HG03280 (cell line): ENCODE measurements around the gene LSM14B.

ENCODE experiments used
- ATAC-seq: cut with Tn5 transposase; IDR thresholded peaks from one replicate; pipeline ENCODE4 v1.9.1; 2021; ENCODE audit warnings: mild to moderate bottlenecking, moderate library complexity; ENCODE audit not compliant: unreplicated experiment

The LSM14B gene

DNA sequence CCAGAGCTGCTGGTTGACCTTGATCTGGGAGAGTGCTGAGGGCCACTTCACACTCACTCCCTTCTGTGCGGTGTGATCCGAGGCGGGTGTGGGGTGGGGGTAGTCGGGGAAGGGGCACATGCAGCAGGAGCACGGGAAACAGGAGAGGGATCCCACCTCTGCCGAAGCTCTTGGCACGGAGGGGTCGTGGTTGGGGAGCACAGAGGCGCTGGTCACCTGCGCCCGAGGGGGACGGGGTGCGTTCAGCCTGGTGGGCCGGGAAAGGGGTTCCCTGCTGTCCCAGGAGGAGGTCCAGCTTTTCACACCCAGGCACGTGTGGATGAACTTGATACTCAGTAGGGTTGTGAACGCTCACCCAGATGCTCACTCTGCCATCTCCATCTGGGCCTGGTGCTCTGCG is 38.6 kb downstream of the LSM14B start:
- no peak for ATAC-seq

DNA sequence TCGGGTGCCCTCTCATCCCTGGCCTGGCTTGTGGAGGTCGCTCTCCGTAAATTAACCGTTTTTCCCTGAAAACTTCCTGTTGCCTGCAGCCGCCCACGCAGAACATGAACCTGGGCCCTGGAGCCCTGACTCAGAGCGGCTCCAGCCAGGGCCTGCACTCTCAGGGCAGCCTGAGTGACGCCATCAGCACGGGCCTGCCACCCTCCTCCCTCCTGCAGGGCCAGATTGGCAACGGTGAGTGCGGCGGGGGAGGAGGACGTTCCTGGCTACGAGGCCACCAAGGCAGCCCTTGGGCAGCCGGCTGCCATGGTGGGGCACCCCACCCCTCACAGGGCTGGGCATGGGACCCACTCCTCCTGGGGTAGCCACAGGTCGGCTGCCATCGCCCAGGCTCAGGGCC is 39.1 kb downstream of the LSM14B start:
- no peak for ATAC-seq

DNA sequence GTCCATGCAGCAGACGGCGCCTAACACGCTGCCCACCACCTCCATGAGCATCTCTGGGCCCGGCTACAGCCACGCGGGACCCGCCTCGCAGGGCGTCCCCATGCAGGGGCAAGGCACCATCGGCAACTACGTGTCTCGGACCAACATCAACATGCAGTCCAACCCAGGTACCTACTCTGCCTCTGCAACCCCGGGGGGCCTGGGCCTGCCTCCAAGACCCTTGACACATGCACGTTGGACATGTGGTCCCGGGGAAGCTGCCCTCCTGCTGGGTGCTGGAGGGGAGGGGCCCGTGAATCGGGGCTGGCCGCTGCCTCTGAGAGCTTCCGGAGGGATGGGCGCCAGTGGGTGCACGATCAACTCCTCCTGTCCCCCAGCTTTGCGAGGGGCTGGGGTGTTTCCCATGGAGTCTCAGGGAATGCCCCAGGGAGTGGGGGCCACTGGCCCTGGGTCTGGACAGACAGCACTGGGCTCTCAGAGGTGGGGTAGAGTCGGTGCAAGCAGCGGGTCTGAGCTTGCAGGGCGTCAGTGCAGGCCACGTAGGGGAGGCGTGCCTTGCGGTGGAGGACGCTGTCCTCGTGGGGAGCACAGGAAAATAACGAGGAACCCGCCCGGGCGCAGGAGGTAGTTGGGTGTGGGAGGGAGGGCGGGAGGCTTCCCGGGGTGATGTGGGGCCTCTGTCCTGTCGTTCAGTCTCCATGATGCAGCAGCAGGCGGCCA is 40.6 kb downstream of the LSM14B start:
- no peak for ATAC-seq

DNA sequence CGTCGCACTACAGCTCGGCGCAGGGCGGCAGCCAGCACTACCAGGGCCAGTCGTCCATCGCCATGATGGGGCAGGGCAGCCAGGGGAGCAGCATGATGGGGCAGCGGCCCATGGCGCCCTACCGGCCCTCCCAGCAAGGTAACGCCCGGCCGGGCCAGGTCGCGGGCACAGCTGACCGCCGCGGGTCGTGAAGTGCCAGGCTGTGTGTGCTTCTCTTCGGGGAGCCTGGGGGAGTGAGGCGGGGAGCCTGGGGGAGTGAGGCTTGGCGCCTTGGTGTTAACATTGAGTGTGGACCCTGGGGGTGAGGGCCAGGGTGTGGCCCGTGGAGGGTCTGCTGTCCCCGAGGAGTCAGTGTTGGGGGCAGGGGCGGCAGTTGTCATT is 41.2 kb downstream of the LSM14B start:
- no peak for ATAC-seq

DNA sequence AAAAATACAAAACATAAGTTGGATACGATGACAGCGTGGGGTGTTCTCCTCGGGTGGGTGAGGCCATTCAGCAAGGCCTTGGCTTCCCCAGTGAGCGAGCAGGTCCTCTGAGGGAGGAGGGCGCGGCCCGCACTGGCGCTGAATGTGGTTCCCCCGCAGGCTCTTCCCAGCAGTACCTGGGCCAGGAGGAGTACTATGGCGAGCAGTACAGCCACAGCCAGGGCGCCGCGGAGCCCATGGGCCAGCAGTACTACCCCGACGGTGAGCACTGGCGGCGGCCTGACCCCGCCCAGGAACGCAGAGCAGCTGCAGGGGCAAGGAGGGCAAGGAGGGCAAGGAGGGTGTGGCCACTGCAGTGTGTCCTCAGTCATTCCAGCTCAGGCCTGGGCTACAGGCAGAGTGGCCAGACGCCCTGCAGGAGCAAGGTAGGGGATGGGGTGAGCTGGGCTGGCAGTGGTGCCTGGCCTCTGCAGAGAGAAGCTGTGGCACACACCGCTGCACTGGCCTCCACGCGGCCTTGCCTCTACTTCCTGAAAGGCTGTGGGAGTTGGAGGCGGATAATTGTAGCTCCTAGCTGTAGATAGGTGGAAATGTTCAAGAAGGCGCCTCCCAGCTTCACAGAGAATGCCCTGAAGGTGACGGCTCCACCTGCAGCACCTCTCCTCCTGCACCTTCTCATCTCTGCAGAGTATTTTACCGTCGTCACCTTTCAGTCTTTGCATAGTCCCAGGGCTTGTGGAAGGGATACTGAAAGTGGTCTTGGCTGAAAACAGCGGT is 41.9 kb downstream of the LSM14B start:
- ATAC-seq: no peak

DNA sequence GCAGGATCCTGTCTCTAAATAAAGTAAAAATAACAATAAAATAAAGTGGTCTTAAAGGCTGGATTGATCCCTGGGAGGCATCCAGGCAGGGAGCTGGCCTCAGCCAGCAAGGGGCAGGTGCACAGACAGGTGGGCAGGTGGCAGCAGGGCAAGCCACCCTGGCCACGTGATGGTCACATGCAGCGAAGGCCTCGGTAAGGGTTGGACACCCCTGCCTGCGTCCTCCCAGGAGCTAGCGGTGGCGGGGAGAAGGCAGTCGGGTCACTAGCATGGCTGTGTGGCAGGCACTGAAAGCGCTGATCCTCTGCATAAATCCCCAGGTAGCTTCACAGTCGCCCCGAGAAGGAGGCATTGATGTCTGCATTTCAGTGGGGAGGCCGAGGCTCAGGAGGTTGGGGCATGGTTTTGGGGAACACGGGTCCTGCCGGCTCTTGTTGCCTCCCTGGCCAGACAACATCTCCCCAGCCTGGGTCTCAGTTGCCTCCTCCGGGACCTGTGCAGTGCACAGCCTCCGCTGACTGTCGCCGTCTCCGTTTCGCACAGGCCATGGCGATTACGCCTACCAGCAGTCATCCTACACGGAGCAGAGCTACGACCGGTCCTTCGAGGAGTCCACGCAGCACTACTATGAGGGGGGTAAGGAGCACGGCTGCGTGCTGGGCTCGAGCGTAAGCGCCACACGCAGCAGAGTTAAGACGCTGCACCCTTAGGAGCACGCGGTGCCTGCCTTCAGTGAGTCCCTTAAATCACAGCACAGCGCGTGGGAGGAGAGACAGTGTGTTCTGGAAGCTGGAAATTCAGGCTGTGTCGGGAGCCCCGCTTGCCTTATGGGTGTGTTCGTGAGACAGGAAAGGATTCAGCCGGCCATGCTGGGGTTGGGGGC is 42.8 kb downstream of the LSM14B start:
- ATAC-seq: no peak

DNA sequence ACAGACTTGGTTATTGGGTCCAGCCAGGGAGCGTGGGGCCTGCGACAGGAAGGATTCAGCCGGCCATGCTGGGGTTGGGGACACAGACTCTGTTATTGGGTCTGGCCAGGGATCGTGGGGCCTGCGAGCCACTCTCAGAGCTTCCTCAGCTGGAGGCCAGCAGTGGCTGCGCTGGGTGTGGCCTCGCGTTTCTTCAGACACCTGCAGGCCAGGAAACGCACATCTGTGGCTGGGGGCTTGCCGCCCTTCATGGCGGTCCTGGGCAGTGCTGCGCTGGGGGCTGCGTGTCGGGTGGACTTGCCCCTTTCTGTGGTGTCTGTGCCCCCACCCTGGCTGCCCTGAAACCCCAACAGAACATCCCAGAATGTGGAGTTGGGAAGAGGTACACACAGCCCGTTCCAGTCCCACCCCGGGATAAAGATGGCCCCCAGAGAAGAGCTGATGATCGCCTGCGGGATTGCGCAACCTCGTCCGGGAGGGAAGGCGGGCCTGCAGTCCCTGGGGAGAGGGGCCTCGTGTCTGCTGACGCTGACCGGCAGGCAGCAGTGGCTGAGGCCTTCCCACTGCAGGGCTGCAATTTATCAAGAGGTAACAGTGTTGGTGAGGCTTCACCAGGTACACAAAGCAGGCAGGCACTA is 43.6 kb downstream of the LSM14B start:
- ATAC-seq: no peak

DNA sequence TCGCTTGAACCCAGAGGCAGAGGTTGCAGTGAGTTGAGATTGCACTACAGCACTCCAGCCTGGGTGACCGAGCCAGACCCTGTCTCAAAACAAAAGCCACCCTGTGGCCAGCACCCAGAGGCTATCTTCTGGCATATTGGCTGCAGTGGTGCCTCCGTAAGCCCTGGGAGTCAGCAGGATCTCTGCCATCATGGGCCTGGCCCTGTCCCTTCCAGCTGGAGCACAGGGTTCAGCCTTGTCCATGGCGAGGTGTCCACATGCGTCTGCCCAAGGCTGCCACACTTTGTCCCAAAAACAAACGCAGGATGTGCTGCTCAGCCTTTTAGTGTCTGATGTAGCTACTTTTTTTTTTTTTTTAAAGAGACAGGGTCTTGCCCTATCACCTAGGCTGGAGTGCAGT is 45.2 kb downstream of the LSM14B start:
- ATAC-seq: no peak

DNA sequence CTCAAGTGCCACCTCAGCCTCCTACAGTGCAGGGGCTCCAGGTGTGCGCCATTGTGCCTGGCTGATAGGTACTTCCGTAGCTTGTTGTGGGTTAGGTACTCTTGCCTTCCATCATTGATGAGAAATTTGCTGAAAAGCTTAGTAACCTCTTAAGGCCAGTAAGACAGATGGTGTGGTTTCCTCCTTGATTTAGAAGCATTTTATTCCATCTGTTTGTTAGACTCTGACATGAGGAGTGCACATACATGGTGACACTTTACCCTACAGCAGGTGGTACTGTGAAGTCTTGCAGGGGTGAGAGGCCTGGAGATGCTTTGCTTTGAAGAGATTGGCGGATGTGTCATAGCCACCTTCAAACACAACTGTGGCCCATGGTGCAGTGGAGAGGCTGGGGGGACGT is 45.8 kb downstream of the LSM14B start:
- ATAC-seq: no peak

DNA sequence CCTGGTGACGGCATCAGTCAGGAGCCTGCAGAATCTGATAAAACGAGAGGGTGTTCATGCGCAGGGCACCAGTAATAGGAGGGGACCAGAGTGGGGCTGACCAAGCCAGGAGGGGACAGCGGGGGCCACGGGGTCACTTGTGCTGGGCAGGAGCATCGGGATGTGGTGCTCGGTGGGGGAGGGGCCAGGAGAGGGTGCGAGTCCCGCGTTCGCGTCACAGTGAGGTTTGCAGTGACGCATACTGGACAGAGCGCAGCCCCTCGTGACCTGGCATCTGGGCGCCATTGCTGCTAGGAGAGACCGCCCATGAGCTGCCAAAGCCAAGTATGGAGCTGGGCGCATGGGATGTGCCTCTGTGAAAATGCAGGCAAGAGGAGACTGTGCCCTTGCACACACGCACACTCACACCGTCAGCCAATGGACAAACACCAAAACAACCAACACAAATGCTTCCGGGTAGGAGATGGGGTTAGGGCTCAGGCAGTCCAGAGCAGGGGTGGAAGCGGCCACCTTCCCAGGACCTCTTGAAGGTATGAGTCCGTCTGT is 46.7 kb downstream of the LSM14B start:
- no peak for ATAC-seq

DNA sequence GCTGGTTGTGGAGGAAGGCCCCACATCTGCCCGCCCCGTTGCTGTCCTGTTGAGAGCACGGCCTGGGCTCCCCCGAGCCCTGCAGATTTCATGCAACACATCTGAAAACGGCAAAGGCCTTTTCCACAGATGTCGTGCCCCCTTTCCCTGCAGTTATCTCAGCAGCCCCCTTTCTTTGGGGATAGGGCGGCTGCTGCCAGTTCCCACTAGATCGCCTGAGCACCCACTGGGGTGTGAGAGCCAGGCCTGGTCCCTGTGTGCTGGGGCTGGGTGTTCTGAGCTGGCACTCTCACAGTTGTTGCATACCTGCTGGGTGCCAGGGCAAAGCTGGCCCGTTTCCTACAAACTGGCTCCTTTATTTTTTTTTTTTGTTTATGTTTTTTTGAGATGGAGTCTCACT is 48.3 kb downstream of the LSM14B start:
- no peak for ATAC-seq

DNA sequence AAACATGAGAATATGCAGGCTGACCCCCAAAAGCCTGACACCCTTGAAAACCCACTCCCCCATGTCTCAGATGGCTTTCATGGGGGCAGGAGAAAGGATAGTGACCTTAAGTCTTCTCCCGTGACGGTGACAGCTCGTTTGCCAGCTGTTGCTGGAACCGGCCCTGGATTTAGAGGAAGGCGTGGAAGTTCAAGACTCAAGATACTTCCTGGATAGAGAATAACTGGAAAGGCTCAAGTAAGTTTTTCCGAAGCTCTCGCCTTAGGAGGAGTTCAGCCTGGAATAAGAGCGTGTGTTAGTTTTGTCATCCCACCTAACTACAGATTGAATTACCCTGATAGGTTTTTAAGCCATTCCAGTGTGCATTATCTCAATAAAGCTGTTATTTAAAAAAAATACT is 49.0 kb downstream of the LSM14B start:
- ATAC-seq: no peak

DNA sequence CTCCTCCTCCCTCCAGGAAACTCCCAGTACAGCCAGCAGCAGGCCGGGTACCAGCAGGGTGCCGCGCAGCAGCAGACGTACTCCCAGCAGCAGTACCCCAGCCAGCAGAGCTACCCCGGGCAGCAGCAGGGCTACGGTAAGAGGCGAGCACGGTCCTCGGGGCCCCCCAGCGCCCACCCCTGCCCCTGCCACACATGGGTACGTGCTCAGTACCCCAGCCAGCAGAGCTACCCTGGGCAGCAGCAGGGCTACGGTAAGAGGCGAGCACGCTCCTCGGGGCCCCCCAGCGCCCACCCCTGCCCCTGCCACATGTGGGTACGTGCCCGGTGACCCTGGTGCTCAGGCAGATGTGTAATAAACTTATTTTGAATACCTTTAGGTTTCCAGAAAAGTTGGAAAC is 50.4 kb downstream of the LSM14B start:
- ATAC-seq: no peak

DNA sequence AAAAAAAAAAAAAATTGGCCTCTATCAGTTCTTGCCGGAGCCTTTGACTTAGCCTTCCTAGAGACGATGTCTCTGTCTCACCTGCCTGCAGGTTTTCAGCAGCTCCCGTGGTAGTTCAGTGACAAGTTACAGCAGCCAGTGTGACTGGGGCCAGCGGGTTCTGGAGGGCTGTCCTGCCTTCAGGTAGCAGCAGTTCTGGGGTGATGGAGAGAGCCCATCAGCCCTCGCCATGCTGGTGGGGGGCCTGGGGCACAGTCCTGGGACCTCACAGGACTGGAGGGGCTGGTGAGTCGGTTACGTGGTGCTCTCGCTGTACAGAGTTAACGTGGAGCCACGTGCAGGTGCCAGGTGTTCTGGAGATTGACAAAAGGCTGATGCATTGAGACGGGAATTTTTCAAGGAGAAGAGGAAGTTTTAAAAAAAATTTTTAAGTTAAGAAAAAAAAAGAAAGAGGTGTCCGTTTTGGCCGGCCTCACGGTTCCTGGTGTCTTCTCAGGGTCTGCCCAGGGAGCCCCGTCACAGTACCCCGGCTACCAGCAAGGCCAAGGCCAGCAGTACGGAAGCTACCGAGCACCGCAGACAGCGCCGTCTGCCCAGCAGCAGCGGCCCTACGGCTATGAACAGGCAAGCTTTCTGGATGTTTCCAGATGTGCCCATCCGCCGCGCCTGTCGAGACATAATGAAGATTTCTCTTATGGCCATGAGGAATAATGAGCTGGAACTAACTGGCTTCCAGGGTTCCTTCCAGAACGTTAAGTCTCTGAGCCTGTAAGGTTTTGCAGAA is 51.9 kb downstream of the LSM14B start:
- no peak for ATAC-seq

DNA sequence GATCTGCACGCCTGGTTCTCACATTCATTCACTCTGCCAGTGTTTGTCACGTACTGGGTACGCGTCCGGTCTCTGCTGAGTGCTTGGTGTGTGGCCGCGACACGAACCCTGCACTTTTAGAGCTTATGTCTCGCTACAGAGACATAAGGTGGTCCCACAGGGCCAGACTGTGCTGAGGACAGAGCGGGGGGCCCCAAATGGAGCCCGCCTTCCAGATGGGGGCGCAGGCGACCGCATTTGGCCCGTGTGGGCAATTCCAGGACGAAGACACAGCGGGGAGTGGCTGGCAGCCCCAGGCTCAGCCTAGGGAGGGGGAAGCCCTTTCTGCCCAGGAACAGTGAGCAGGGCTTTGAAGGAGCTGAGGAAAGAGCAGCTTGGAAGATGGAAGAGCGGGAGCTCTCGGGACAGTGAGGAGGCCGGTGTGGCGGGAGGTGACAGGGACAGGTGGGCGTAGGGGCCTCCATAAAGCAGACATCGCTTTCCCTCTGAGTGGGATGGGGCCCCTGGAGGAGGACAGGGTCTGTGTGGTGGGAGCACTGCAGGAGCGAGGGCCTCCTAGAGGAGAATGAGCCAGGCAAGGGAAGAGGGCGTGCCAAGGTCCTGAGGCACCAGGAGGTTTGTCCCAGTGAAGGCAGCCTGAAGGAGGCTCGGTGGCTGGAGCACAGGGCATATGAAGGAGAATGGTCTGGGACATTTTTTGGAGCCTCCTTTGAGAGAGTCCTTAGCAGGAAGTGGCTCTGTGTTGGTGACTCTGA is 52.8 kb downstream of the LSM14B start:
- ATAC-seq: no peak

DNA sequence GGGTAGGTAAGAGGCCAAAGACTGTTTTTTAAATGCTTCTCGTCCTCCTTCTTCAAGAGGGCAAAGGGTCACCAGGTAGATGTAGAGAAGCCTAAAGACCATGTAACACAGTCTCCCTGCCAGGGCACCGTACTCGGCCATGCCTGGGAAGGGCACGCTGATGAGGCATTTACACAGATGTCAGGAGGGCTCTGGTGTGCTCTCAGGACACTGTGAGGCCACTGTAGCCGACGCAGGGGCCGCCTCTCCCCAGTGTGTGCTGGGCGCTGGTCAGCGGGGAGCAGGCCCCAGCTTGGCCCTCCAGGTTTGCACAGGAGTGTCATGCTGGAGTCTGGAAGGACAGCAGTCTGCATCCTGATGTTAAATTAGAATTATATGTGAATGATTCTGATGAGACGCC is 53.4 kb downstream of the LSM14B start:
- no peak for ATAC-seq

DNA sequence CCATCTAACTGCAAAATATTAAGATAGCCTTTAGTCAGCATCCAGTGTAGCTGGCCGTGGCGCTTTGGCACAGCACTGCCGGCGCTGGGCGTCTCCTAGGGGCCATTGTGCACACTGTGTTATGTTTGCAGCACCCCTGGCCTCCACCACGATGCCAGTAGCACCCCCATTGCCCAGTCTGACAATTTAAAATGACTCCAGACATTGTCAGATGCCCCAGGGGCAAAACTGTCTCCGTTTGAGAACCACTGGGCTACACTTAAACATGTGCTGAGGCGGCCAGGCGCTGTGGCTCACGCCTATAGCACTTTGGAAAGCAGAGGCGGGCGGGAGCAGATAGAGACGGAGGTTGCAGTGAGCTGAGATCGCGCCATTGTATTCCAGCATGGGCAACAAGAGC is 54.6 kb downstream of the LSM14B start:
- no peak for ATAC-seq

DNA sequence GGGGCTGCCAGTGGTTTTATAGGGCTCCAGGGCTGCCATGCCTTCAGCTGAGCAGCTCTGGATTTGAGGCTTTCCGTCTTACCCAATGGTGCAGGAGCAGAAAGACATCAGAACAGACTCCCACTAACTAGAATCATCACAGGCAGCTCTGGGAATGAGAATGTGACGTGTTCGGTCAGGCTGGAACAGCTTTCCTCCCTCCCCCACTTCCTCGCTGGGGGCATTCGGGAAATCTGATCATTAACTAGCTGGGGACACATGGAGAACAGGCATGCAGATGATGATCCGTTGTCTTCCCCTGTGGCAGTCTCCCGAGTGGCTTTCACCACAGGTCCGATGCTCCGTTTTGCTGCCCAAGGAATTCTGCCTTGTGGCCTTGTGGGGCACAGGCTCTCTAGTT is 55.0 kb downstream of the LSM14B start:
- no peak for ATAC-seq
